Hepatocyte (in vitro differentiated cells): ENCODE results near the gene SSBP3.

Source experiments
- EZH2 ChIP-seq: fragments of 200-600 bp; sonication (generic); IDR thresholded peaks from 2 replicates; pipeline ENCODE4 v1.6.1; 2016; ENCODE audit warnings: antibody characterized with exemption, mild to moderate bottlenecking, borderline replicate concordance
- TF ChIP-seq, protein P1 (sequence below): fragments of 200-600 bp; sonication (generic); IDR thresholded peaks from 2 replicates; pipeline ENCODE4 v1.5.1; 2016; ENCODE audit warnings: antibody characterized with exemption, mild to moderate bottlenecking; ENCODE audit not compliant: poor library complexity

DNA sequence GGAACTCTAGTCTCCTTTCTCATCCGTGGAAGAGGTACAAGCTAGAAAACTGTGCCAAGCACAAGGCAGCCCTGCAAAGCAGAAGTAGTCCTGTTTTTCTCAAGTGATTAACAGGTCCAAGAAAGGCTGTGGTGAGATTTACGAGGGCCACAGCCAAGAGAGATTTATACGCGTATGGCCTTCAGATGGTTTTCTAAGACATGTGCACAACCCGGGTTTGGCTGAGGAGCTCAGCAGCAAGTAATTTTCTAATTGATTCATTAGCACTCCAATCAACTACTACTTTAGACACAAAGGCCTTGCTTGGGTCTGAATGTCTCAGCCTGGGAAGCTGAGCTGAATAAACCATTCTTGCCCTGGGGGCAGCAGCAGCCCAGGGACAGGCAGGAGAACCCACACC lies 55.8 kb downstream of the SSBP3 start:
- TF ChIP-seq, protein P1, sequence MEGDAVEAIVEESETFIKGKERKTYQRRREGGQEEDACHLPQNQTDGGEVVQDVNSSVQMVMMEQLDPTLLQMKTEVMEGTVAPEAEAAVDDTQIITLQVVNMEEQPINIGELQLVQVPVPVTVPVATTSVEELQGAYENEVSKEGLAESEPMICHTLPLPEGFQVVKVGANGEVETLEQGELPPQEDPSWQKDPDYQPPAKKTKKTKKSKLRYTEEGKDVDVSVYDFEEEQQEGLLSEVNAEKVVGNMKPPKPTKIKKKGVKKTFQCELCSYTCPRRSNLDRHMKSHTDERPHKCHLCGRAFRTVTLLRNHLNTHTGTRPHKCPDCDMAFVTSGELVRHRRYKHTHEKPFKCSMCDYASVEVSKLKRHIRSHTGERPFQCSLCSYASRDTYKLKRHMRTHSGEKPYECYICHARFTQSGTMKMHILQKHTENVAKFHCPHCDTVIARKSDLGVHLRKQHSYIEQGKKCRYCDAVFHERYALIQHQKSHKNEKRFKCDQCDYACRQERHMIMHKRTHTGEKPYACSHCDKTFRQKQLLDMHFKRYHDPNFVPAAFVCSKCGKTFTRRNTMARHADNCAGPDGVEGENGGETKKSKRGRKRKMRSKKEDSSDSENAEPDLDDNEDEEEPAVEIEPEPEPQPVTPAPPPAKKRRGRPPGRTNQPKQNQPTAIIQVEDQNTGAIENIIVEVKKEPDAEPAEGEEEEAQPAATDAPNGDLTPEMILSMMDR = no peak
- TF ChIP-seq EZH2 = no peak
